Measurements from ENCODE around the gene SPATA2L. TPM values are rescaled to one million over a fixed set of nuclear protein-coding genes. Genes with fewer than 3 reads are reported as not detected.

Gene SPATA2L
- total and polyA plus RNA-seq, 10 of the 15 experiments (the other 5 are each of a cell fraction or from before 2014, with no cell fraction given): 0.20 to 6.9 (median 3.9) TPM; not detected in 1

- CTCF ChIA-PET: no interaction called here
- Histone ChIP-seq H3K27me3 (replicated peaks in 1 of 2; ENCODE audit: control insufficient read depth in 2 of 2, insufficient read depth in 2 of 2, low read length in 1 of 2) (no peaks in the 10 kb centered on the region), H3K27ac (ENCODE audit: control insufficient read depth, insufficient read depth) (no peak overlapping the region), H3K79me2 (ENCODE audit: control insufficient read depth, insufficient read depth, low read length) (peaks cover 11% of the 10 kb centered on the region), H3K36me3 (ENCODE audit: control insufficient read depth in 2 of 2, insufficient read depth in 2 of 2, low read length in 1 of 2) (peaks cover 0 to 12% of the 10 kb centered on the region in 2 experiments; a peak in 3 of 4 replicates), H4K20me1 (ENCODE audit: control insufficient read depth, insufficient read depth) (no peaks in the 10 kb centered on the region; the same call in 1 of the 2 replicates), H3K4me1 (ENCODE audit: control insufficient read depth, insufficient read depth, low read length) (peaks cover 10% of the 10 kb centered on the region), H3K4me2 (ENCODE audit: control insufficient read depth, insufficient read depth) (no peak overlapping the region), H2AFZ (ENCODE audit: control insufficient read depth, low read depth, low read length) (no peak overlapping the region), H3K9ac (ENCODE audit: control insufficient read depth, insufficient read depth, low read length) (no peak overlapping the region), H3K4me3 (no peak overlapping the region), H3K9me3 (replicated peaks; ENCODE audit: control insufficient read depth, insufficient read depth, low read length) (no peaks in the 10 kb centered on the region)
- TF ChIP-seq BHLHE40 (IDR thresholded peaks at IDR 0.05; ENCODE audit: borderline replicate concordance in 1 of 2, low read depth in 2 of 2, low read length in 1 of 2): no peak
- no peak for TF ChIP-seq PAX5 (IDR thresholded peaks at IDR 0.05; ENCODE audit: borderline replicate concordance, low read depth, low read length)
- TF ChIP-seq RFX5 (IDR thresholded peaks at IDR 0.05; ENCODE audit: low read depth, low read length): no peak
- no peak for TF ChIP-seq SMAD1 (IDR thresholded peaks at IDR 0.05; ENCODE audit: low read depth, partially characterized antibody)
- TF ChIP-seq JUND (IDR thresholded peaks at IDR 0.05; ENCODE audit: low read depth, low read length): no peak
- no peak for TF ChIP-seq SMARCA5 (IDR thresholded peaks at IDR 0.05)
- TF ChIP-seq SREBF1 (IDR thresholded peaks at IDR 0.05; ENCODE audit: low read length): no peak
- no peak for TF ChIP-seq IRF4 (IDR thresholded peaks at IDR 0.05; ENCODE audit: low read depth, low read length)
- TF ChIP-seq RBBP5 (conservative IDR thresholded peaks at IDR 0.05): no peak
- TF ChIP-seq DPF2 (IDR thresholded peaks at IDR 0.05): no peak
- TF ChIP-seq ASH2L (IDR thresholded peaks at IDR 0.05; ENCODE audit: borderline replicate concordance, low read depth): no peak
- TF ChIP-seq ETV6 (conservative IDR thresholded peaks at IDR 0.05 in 1 of 2, IDR thresholded peaks at IDR 0.05 in 1 of 2; ENCODE audit: borderline replicate concordance in 1 of 2, low read depth in 1 of 2): no peak
- TF ChIP-seq NFYA (IDR thresholded peaks at IDR 0.05; ENCODE audit: borderline replicate concordance, low read depth, low read length): no peak
- no peak for ATAC-seq
- POLR2A ChIA-PET: no interaction called here
- intact Hi-C loops (cut with micrococcal nuclease; ENCODE audit: unreplicated experiment) (no loop called here), in situ Hi-C loops (cut with MboI) (no loop called here)
- no TSS peak for BruUV-seq (replicated peaks)
- RAD21 ChIA-PET (ENCODE audit: unreplicated experiment): interaction anchor here (0.6 kb wide), 1 partner anchor 296 kb away, joined by 3 read pairs; no protein-coding TSS in a partner anchor
- SMC1A ChIA-PET (ENCODE audit: uncharacterized antibody, unreplicated experiment): no interaction called here
- no peak for FAIRE-seq
- no peak for DNase-seq (ENCODE audit: low read depth, low spot score)
- 94% methylated on average over 21 of the region's 21 CpGs for WGBS (ENCODE audit: insufficient coverage, insufficient replicate concordance, low lambda C conversion rate, missing lambda C conversion rate)
These were observed 10.1 kb downstream of the SPATA2L start for GRCh38 chr16:89691231-89691985.
